ENCODE results near the gene SH2D5.

SH2D5 gene

DNA sequence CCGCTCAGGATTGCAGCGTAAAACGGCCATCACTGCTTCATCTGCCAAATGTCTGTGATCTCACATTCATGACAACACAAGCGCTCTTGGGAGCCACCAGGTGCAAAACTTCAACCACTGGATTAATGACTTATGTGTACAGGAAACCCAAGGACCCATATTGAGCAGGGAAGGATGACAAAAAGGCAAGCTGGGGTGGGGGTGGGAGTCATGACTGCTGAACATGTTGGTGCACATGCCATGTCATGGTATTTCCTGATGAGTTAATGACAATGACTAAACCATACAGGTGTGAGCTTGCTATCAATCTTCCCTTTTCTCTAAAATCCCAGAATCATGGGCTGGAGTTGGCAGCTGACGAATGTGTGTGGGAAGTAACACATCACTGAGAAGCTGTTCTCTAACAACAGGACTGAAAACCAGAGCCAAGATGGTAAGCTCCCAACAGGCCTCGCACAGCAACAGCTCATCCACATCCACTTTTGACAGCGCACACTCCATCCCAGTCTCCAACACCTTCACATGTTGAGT is 3.1 kb upstream of the SH2D5 start:
- Histone ChIP-seq H2AFZ (ENCODE audit: low read depth, low read length) (no peak overlapping the region), H3K9me3 (ENCODE audit: insufficient read depth, low read length, severe bottlenecking) (no peaks in the 10 kb centered on the region), H3K4me3 (ENCODE audit: low read depth in 1 of 2, low read length in 2 of 2) (no peak overlapping the region), H4K20me1 (ENCODE audit: insufficient read depth, low read length) (0 out of 2 replicates have a peak, but pooled peaks cover 6% of the 10 kb centered on the region), H3K4me1 (ENCODE audit: insufficient read depth, low read length) (no peaks in the 10 kb centered on the region), H3K27ac (ENCODE audit: low read length) (no peak overlapping the region), H3K9ac (ENCODE audit: low read depth, low read length) (no peak overlapping the region), H3K27me3 (ENCODE audit: insufficient read depth, low read length, poor library complexity) (peaks cover 10% of the 10 kb centered on the region), H3K4me2 (ENCODE audit: insufficient read depth, low read length) (no peak overlapping the region), H3K79me2 (ENCODE audit: insufficient read depth, low read length) (no peaks in the 10 kb centered on the region), H3K36me3 (ENCODE audit: insufficient read depth, low read length) (peaks cover 31% of the 10 kb centered on the region)
- ATAC-seq (ENCODE audit: insufficient read depth, low read depth) (0 out of 3 replicates have a peak, but pooled peaks have one; percentile 11), DNase-seq (no peak)
- TF ChIP-seq CTCF (IDR thresholded peaks at IDR 0.05; ENCODE audit: borderline replicate concordance, extremely low read depth, low read length, poor library complexity, severe bottlenecking) (no peak), EZH2 (IDR thresholded peaks at IDR 0.05; ENCODE audit: borderline replicate concordance, low read depth, low read length, severe bottlenecking) (no peak)

DNA sequence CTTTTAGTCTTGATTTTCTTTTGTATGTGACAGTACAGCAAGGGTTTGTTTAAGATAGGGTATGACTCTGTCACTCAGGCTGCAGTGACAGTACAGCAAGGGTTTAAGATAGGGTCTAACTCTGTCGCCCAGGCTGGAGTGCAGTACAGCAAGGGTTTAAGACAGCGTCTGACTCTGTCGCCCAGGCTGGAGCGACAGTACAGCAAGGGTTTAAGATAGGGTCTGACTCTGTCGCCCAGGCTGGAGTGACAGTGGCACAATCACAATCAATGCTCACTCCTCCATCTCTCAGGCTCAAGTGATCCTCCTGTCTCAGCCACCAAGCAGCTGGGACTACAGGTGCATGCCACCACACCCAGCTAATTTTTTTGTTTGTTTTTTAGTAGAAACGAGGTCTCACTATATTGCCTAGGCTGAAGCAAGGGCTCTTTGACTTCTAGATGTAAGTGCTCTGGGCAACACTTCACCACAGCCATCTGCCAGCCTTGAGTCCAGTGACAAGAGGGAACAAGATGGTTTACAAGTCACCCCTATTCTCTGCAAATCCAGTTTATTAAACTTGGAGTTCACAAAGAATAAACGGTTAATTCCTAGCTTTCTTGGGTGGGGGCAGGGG is 965 bp upstream of the SH2D5 start:
- Histone ChIP-seq H3K36me3 (ENCODE audit: insufficient read depth, low read length) (peaks cover 12% of the 10 kb centered on the region), H3K4me2 (ENCODE audit: insufficient read depth, low read length) (no peak overlapping the region), H3K4me1 (ENCODE audit: insufficient read depth, low read length) (no peaks in the 10 kb centered on the region), H3K27ac (ENCODE audit: low read length) (no peak overlapping the region), H3K79me2 (ENCODE audit: insufficient read depth, low read length) (no peaks in the 10 kb centered on the region), H2AFZ (ENCODE audit: low read depth, low read length) (no peak overlapping the region), H3K4me3 (ENCODE audit: low read depth in 1 of 2, low read length in 2 of 2) (no peak overlapping the region), H4K20me1 (ENCODE audit: insufficient read depth, low read length) (peaks cover 12% of the 10 kb centered on the region; the same call in 1 of the 2 replicates), H3K9ac (ENCODE audit: low read depth, low read length) (no peak overlapping the region), H3K9me3 (ENCODE audit: insufficient read depth, low read length, severe bottlenecking) (no peaks in the 10 kb centered on the region), H3K27me3 (ENCODE audit: insufficient read depth, low read length, poor library complexity) (peaks cover 12% of the 10 kb centered on the region)
- TF ChIP-seq EZH2 (IDR thresholded peaks at IDR 0.05; ENCODE audit: borderline replicate concordance, low read depth, low read length, severe bottlenecking) = no peak
- TF ChIP-seq CTCF (IDR thresholded peaks at IDR 0.05; ENCODE audit: borderline replicate concordance, extremely low read depth, low read length, poor library complexity, severe bottlenecking) = no peak
- no peak for DNase-seq
- ATAC-seq (ENCODE audit: insufficient read depth, low read depth) = 0 out of 3 replicates have a peak, but pooled peaks have one; percentile 7

DNA sequence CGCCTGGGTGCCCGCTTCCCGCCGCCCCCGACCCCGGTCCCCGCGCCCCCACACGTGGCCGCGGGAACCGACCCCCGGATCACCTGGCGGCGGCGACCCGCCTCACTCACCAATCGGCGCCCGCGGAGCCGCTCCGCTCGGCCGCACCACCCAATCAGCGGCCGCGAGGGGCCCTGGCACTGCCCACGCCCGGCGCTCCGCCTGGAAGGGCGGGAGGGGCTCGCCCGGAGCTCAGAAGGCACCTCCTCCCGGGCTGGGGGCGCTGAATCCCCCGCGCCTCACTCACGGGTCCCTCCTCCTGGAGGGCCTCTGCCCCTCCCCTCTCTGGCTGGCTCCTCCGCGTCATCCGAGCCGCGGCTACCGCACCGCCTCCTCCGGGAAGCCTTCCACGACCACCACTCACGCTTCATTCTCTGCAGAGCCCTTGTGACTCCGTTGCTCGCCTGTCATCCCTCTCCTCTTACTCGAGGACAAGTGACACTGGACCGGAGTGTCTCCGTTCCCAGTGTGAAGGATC is 374 bp downstream of the SH2D5 start:
- Histone ChIP-seq H3K4me1 (ENCODE audit: insufficient read depth, low read length) (no peaks in the 10 kb centered on the region), H3K9me3 (ENCODE audit: insufficient read depth, low read length, severe bottlenecking) (no peaks in the 10 kb centered on the region), H3K9ac (ENCODE audit: low read depth, low read length) (no peak overlapping the region), H3K4me2 (ENCODE audit: insufficient read depth, low read length) (peak overlapping the region; percentile 44), H4K20me1 (ENCODE audit: insufficient read depth, low read length) (peaks cover 9% of the 10 kb centered on the region; the same call in 1 of the 2 replicates), H3K36me3 (ENCODE audit: insufficient read depth, low read length) (no peaks in the 10 kb centered on the region), H3K27ac (ENCODE audit: low read length) (no peak overlapping the region), H3K27me3 (ENCODE audit: insufficient read depth, low read length, poor library complexity) (peaks cover 12% of the 10 kb centered on the region), H2AFZ (ENCODE audit: low read depth, low read length) (no peak overlapping the region), H3K79me2 (ENCODE audit: insufficient read depth, low read length) (no peaks in the 10 kb centered on the region), H3K4me3 (ENCODE audit: low read depth in 1 of 2, low read length in 2 of 2) (0 out of 4 replicates have a peak overlapping the region, but pooled peaks of 1 of the 2 experiments have one; percentile 6)
- TF ChIP-seq EZH2 (IDR thresholded peaks at IDR 0.05; ENCODE audit: borderline replicate concordance, low read depth, low read length, severe bottlenecking) (no peak), CTCF (IDR thresholded peaks at IDR 0.05; ENCODE audit: borderline replicate concordance, extremely low read depth, low read length, poor library complexity, severe bottlenecking) (no peak)
- ATAC-seq (ENCODE audit: insufficient read depth, low read depth) (peak; percentile 67), DNase-seq (peak; percentile 37)
